PC-3 (cell line): Measurements from ENCODE around the gene MYO16. TPM values are rescaled to one million over a fixed set of nuclear protein-coding genes. Genes with fewer than 3 reads are reported as not detected.

Source experiments
- ATAC-seq: fragments of 200-7000 bp; cut with Tn5 transposase; 2 replicates; pipeline ENCODE4 v1.9.1; 2020; ENCODE audit warnings: mild to moderate bottlenecking, moderate library complexity
- BruUV-seq: library from RNA; stranded (reverse); fragments of 400-500 nt; replicated peaks from 2 replicates; lab custom pipeline; 2021; lab: Mats Ljungman, UMichigan
- CTCF ChIA-PET: fragments of 300-600 bp; sonication (Branson Sonifier 250); formaldehyde crosslinking; loops from one replicate; lab custom pipeline; 2022; ENCODE audit warnings: antibody characterized with exemption; lab: Charles Lee
- POLR2A ChIA-PET: fragments of 300-600 bp; sonication (Branson Sonifier 250); formaldehyde crosslinking; loops from one replicate; lab custom pipeline; 2022; ENCODE audit warnings: antibody characterized with exemption; ENCODE audit not compliant: unreplicated experiment; lab: Charles Lee
- DNase-seq: peaks from one replicate; pipeline ENCODE4 v3.0.0-alpha.2; 2015
- H2AFZ ChIP-seq: fragments of 300-600 bp; sonication (generic); 2 replicates; pipeline ENCODE4 v1.6.0; 2016; ENCODE audit warnings: antibody characterized with exemption, low read length
- H3F3A ChIP-seq: fragments of 300-600 bp; sonication (generic); one replicate; pipeline ENCODE4 v1.6.0; 2017; ENCODE audit warnings: antibody characterized with exemption, low read length, control low read depth, mild to moderate bottlenecking; ENCODE audit not compliant: unreplicated experiment
- H3K27ac ChIP-seq: fragments of 300-600 bp; sonication (generic); 2 replicates; pipeline ENCODE4 v1.5.1; 2016; ENCODE audit warnings: mild to moderate bottlenecking, low read length
- H3K27me3 ChIP-seq: fragments of 300-600 bp; sonication (generic); 2 replicates; pipeline ENCODE4 v1.6.1; 2016; ENCODE audit warnings: low read length, mixed read lengths
- H3K36me3 ChIP-seq: fragments of 300-600 bp; sonication (generic); 2 replicates; pipeline ENCODE4 v1.6.1; 2016; ENCODE audit warnings: low read depth, mixed run types, low read length, mixed read lengths
- H3K4me1 ChIP-seq: fragments of 300-600 bp; sonication (generic); 2 replicates; pipeline ENCODE4 v1.5.1; 2016; ENCODE audit warnings: low read length; ENCODE audit not compliant: insufficient read depth
- H3K4me2 ChIP-seq: fragments of 300-600 bp; sonication (generic); 2 replicates; pipeline ENCODE4 v1.6.0; 2016; ENCODE audit warnings: low read length
- H3K4me3 ChIP-seq: fragments of 300-600 bp; sonication (generic); 2 replicates; pipeline ENCODE4 v1.5.1; 2016; ENCODE audit warnings: mild to moderate bottlenecking, low read length, mixed read lengths
- H3K79me2 ChIP-seq: fragments of 300-600 bp; sonication (generic); 2 replicates; pipeline ENCODE4 v1.6.1; 2017; ENCODE audit warnings: low read length, mixed read lengths
- H3K9ac ChIP-seq: fragments of 300-600 bp; sonication (generic); 2 replicates; pipeline ENCODE4 v1.6.0; 2016; ENCODE audit warnings: mild to moderate bottlenecking, low read length
- H3K9me2 ChIP-seq: fragments of 300-600 bp; sonication (generic); replicated peaks from 2 replicates; pipeline ENCODE4 v1.6.1; 2016; ENCODE audit warnings: mixed run types, low read length, mixed read lengths
- H3K9me3 ChIP-seq: fragments of 300-600 bp; sonication (generic); 2 replicates; pipeline ENCODE4 v1.6.1; 2016; ENCODE audit warnings: low read length, mixed read lengths
- H4K20me1 ChIP-seq: fragments of 300-600 bp; sonication (generic); 2 replicates; pipeline ENCODE4 v1.6.1; 2016; ENCODE audit warnings: low read length, mixed read lengths
- CTCF ChIP-seq: fragments of 300-600 bp; sonication (generic); conservative IDR thresholded peaks from 2 replicates; pipeline ENCODE4 v1.5.1; 2017; ENCODE audit warnings: antibody characterized with exemption, low read depth, mild to moderate bottlenecking, low read length
- EZH2 ChIP-seq: fragments of 300-600 bp; sonication (generic); IDR thresholded peaks from one replicate; pipeline ENCODE4 v1.6.1; 2017; ENCODE audit warnings: antibody characterized with exemption, mild to moderate bottlenecking, low read length; ENCODE audit not compliant: unreplicated experiment
- EZH2phosphoT487 ChIP-seq: fragments of 300-600 bp; sonication (generic); IDR thresholded peaks from 2 replicates; pipeline ENCODE4 v1.6.1; 2018; ENCODE audit warnings: mild to moderate bottlenecking, antibody characterized with exemption, low read length, borderline replicate concordance
- intact Hi-C: fragments of 100-400 bp; cut with micrococcal nuclease; formaldehyde crosslinking; loops from 2 replicates; pipeline ENCODE4 v1.9.0; 2023
- total RNA-seq: library from RNA; depleted of rRNA; stranded (reverse); fragments of >200 nt; gene quantifications from 2 replicates; pipeline ENCODE4 v1.2.3, GENCODE V29; 2014

Gene MYO16
- total RNA-seq, 1 experiment from 2014 or later, result not detected

GRCh38 chr13:108760129-108760528, 130.7 kb downstream of the MYO16 start:
- Histone ChIP-seq H3K4me3 (no peak overlapping the region), H3K4me1 (no peaks in the 10 kb centered on the region), H3F3A (no peaks in the 10 kb centered on the region), H3K27ac (no peak overlapping the region), H3K4me2 (no peak overlapping the region), H3K27me3 (peaks cover 9% of the 10 kb centered on the region), H3K79me2 (no peaks in the 10 kb centered on the region), H3K9ac (no peak overlapping the region), H3K9me2 (no peaks in the 10 kb centered on the region), H4K20me1 (no peaks in the 10 kb centered on the region), H2AFZ (no peak overlapping the region), H3K36me3 (no peaks in the 10 kb centered on the region), H3K9me3 (no peaks in the 10 kb centered on the region)
- no TSS peak for BruUV-seq
- ChIA-PET POLR2A (no interaction called here), CTCF (no interaction called here)
- ATAC-seq (no peak), DNase-seq (no peak)
- intact Hi-C loops, result no loop called here
- TF ChIP-seq CTCF, result no peak

DNA sequence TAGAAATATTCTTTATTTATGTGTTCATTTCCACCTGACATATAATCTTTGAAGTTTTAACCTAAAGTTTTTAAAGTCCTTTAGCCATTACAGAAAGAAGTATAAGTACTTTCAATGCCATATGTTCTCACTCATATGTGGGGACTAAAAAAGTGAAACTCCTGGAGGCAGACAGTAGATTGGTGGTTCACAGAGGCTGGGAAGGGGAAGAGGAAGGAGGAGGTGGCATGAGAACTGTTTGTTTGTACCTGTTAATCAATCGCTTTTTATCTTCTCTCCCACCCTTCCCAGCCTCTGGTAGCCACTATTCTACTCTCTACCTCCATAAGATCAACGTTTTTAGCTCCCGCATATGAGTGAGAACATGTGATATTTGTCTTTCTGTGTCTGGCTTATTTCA, 131.1 kb downstream of the MYO16 start:
- no peaks in the 10 kb centered on the region for H3K4me1 ChIP-seq
- H3K4me3 ChIP-seq, result no peak overlapping the region
- no peaks in the 10 kb centered on the region for H3K9me2 ChIP-seq
- H3K36me3 ChIP-seq, result no peaks in the 10 kb centered on the region
- peaks cover 9% of the 10 kb centered on the region for H3K27me3 ChIP-seq
- no peaks in the 10 kb centered on the region for H4K20me1 ChIP-seq
- BruUV-seq, result no TSS peak
- no peak overlapping the region for H3K27ac ChIP-seq
- no peak for TF ChIP-seq CTCF
- no peak for TF ChIP-seq EZH2
- no peak for TF ChIP-seq EZH2phosphoT487
- ChIA-PET CTCF (no interaction called here), POLR2A (no interaction called here)
- H3K79me2 ChIP-seq, result no peaks in the 10 kb centered on the region
- H3K9ac ChIP-seq, result no peak overlapping the region
- no peaks in the 10 kb centered on the region for H3K9me3 ChIP-seq
- H2AFZ ChIP-seq, result no peak overlapping the region
- ATAC-seq (no peak), DNase-seq (no peak)
- intact Hi-C loops, result no loop called here
- no peak overlapping the region for H3K4me2 ChIP-seq
- no peaks in the 10 kb centered on the region for H3F3A ChIP-seq

- H2AFZ ChIP-seq, result no peak overlapping the region
- intact Hi-C loops, result no loop called here
- DNase-seq (no peak), ATAC-seq (no peak)
- H3K9ac ChIP-seq, result no peak overlapping the region
- H3K27me3 ChIP-seq, result no peaks in the 10 kb centered on the region; the same call in 1 of the 2 replicates
- ChIA-PET POLR2A (no interaction called here), CTCF (no interaction called here)
- BruUV-seq, result no TSS peak
- TF ChIP-seq EZH2 (no peak), EZH2phosphoT487 (no peak), CTCF (no peak)
- H3K9me2 ChIP-seq, result no peaks in the 10 kb centered on the region
- H3K9me3 ChIP-seq, result no peaks in the 10 kb centered on the region
- no peaks in the 10 kb centered on the region for H4K20me1 ChIP-seq
- peaks cover 6% of the 10 kb centered on the region for H3K4me1 ChIP-seq
- no peaks in the 10 kb centered on the region for H3K79me2 ChIP-seq
- H3F3A ChIP-seq, result no peaks in the 10 kb centered on the region
- H3K4me3 ChIP-seq, result no peak overlapping the region
- H3K27ac ChIP-seq, result no peak overlapping the region
- H3K36me3 ChIP-seq, result no peaks in the 10 kb centered on the region
- H3K4me2 ChIP-seq, result no peak overlapping the region
These were observed 138.6 kb downstream of the MYO16 start for GRCh38 chr13:108768035-108768434.
